HG03045 (cell line): Measurements from ENCODE around the gene ZNF526.

Experiments
- ATAC-seq: cut with Tn5 transposase; IDR thresholded peaks from one replicate; pipeline ENCODE4 v1.9.1; 2021; ENCODE audit warnings: mild to moderate bottlenecking, moderate library complexity; ENCODE audit not compliant: unreplicated experiment

ZNF526 gene

DNA sequence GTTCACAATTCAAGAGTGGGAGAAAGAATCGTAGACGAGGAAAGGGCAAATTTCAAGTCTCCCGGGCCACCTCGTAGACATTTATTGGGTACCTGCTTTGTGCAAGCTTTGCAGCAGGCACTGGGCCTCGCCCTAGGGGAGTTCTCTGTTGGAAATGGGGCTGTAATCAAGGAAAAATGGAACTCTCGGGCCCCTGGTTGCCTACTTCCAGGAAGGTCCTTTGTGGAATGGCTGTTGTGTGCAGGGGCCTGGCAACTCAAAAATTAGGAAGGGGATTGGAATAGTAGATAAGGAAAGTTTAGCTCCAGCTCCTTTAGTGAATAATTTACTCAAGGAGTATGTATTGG lies 612 bp downstream of the ZNF526 start:
- no peak for ATAC-seq

DNA sequence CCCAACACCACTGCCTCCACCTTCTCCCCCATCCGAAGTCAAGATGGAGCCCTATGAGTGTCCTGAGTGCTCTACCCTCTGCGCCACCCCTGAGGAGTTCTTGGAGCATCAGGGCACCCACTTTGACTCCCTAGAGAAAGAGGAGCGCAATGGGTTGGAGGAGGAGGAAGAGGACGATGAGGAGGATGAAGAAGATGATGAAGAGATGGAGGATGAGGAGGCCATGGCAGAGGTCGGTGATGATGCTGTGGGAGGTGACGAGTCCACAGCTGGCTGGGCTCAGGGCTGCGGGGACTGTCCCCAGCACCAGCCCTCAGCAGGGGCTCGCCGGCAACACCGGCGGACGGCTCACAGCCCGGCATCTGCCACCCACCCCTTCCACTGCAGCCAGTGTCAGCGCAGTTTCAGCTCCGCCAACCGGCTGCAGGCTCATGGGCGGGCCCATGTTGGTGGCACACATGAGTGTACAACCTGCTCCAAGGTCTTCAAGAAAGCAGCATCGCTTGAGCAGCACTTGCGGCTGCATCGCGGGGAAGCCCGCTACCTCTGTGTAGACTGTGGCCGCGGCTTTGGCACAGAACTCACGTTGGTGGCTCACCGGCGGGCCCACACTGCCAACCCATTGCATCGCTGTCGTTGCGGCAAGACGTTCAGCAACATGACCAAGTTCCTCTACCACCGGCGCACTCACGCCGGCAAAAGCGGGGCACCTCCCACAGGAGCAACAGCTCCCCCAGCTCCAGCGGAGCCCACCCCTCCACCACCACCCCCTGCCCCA lies 5.0 kb downstream of the ZNF526 start:
- no peak for ATAC-seq

DNA sequence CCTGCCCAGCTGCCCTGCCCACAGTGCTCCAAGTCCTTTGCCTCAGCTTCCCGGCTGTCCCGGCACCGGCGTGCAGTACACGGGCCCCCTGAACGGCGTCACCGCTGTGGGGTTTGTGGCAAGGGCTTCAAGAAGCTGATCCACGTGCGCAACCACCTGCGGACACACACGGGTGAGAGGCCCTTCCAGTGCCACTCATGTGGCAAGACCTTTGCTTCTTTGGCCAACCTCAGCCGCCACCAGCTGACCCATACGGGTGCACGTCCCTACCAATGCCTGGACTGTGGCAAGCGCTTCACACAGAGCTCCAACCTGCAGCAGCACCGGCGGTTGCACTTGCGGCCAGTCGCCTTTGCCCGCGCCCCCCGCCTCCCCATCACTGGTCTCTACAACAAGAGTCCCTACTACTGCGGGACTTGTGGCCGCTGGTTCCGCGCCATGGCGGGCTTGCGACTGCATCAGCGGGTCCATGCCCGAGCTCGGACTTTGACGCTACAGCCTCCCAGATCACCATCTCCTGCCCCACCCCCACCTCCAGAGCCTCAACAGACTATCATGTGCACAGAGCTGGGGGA lies 5.7 kb downstream of the ZNF526 start:
- no peak for ATAC-seq

DNA sequence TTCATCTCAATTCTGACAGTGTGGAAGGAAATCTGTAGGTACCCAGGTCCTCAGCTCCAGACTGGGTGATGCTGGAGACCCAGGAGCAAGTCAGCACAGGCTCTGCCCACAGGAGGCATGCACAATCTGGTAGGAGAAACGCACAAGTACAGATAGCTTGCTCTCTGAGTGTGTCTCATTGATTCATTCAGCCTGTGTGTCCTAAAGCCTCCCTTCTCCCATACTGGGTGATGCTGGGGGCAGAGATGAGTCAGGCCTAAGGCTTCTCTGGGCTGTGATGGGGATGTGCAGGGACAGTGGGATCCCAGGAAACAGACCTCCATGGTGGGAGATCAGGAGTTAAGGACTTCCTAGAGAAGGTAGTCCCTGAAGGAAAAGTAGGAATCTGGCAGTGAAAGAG lies 6.8 kb downstream of the ZNF526 start:
- no peak for ATAC-seq

DNA sequence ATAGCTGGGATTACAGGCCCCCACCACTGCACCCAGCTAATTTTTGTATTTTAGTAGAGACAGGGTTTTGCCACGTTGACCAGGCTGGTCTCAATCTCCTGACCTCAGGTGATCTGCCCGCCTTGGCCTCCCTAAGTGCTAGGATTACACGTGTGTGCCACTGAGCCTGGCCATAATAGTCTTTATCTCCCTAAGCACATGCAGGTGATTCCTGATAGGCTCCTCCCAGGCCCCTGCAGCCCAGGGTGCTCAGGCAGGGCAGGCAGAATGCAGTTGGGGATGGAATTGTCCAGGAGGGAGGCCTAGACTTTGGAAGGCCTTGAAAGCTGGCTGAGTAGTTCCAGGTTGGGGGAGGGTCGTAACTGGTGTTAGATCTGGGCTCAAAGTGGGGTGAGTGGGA lies 8.5 kb downstream of the ZNF526 start:
- ATAC-seq: no peak

DNA sequence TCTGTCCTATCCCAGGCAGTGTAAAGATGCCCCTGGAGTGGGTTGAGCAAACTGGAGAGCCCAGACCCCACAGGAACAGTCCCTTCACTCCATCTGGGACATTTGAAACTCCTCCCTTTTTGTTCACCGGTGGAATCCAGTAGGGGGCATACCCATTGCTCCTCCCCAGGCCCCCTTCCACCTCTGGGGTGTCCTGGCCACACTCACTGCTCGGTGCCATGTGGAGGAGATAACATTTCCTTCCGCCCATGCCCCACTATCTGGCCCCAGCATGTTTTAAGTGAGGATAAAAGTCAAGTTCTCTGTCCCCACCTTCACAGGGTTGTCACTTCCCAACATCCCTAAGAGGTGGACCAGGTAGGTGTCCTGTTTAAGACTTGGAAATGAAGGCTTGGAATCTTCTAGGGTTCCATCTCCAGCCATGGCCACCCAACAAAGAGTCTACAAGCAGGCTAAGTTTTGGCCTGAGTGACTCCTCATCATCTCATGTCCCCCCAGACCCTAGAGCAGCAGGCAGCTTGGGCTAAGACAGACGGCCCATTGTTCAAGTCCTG lies 9.3 kb downstream of the ZNF526 start:
- no peak for ATAC-seq

DNA sequence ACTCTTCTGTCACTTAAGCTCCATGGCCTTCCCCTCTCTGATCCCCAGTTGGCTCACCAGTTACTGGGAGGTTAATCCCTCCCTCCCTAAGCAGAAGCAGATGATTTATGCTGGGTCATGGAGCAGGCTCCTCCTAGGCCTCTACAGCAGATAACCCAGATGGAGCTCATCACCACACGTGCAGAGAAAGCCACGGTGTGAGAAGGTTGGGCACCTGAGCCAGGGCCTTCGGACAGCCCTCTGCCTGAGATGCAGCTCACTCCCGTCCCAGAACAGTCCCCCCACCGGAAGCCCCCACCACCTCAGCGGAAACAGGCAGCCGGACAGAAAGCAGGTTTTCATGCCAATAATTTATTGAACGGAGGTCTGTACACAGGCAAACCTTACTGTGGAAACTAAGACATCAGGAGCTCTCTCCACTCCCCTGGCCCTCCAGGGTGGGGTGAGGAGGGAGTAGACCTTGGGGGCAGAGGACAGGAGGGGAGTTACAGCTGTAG lies 9.8 kb downstream of the ZNF526 start:
- ATAC-seq: no peak

DNA sequence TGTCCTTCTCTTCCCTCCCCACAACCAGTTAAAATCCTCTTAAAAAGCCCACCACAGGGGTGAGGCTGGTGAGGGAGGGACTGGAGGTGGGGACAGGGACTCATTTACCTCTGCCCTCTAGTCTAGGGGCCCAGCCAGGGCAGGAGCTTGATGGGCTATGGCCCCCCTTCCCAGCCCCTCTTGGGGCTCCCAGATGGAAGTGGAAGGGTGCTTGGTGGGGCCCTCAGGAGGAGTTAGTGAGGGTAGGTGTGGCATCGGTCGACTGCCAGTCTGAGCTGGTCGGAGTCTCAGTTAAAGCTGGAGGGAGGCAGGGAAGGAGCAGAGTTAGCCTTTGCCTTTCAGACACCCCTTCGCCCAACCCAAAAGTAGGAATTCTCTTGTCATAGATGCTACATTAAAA lies 10.5 kb downstream of the ZNF526 start:
- no peak for ATAC-seq

DNA sequence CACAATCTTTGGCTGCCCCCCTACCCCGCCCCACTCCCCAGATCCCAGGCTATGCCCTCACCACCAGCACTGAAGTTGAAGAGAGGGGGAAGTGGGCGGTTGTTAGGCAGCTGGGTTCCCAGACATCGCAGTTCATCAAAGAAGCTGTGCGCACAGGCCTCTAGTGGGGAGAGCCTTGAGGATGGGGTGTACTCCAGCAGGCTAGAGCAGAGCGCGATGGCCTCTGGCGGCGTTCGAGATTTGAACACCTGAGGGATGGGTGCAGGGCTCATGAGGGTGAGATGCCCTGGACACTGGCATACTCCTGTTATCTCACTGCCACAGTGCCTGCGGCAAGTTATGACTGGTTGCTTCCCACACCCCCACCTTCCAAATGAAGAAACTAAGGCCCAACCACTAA lies 12.3 kb downstream of the ZNF526 start:
- ATAC-seq: no peak

DNA sequence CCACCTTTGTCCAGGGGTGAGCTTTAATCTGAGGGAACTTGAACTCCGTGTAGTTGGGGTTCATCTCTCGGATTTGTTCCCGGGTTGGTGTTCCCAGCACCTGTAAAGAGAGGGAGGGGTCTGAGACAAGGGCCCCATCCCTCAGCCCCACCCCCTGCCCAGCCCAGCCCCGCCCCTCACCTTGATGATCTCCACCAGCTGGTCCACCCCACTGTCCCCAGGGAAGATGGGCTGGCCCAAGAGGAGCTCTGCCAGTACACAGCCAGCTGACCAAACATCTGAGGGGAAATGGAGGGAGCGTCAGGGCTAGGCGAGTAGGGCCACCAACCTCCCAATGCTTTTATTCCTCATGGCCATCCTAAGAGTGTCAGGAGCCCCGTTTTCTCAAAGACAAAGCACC lies 13.0 kb downstream of the ZNF526 start:
- ATAC-seq: no peak

DNA sequence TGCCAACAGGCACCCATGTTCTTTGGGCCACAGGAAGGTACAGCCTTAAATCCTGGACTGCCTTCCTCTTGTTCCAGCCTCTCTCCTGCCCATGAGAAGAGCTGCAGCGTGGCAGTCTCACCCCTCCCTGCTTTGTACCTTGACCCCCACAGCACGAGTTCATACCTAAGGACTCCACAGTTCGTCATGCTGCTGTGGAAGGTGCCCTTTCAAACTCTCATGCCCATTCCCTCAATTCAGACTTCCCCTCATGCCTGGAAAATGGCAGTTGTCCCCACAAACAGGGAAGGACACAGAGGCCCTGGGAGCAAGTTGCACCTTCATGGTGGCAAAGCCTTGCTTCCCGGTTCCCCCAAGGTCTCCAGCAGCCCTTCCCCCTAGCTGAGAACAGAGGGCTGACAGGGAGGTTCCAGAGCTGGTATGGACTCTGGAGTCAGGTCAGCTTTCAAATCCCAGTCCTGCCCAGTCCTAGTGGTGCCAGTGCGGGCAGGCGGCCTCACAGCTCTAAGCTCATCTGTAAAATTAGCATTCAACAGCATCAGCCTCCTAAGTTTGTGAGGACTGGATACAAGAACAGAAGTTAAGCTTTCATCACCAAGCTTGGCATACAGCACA lies 13.7 kb downstream of the ZNF526 start:
- no peak for ATAC-seq

DNA sequence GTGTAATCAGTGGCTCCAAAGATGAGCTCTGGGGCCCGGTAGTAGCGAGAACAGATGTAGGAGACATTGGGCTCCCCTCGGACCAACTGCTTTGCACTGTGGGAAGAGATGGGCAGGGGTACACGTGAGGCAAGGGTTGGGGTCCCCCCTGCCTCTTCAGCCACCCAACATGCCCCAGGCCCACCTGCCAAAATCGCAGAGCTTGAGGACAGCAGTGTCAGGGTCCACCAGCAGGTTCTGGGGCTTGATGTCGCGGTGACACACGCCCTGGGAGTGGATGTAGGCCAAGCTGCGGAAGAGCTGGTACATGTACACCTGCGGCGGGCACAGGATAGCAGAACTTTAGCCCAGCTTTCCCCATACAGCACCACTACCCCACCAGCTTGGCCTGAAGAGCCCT lies 14.3 kb downstream of the ZNF526 start:
- no peak for ATAC-seq

DNA sequence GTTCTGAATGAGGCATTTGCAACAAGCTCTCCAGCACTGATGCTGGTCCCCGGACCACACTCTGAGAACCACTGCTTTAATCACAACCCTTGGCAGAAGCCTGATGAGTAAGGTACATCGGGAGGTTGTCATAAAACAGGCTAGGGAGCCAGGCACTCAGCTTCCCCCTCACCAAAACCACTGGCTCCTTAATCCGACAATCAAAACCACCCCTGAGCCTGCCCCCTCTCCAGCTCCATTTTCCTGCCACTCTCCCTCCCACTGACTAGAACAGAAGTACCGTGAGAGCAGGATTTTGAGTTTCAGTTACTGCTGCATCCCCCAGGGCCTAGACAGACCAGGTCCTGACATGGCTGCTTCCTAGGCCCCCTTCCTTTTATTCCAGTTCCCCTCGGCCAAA lies 15.1 kb downstream of the ZNF526 start:
- no peak for ATAC-seq

DNA sequence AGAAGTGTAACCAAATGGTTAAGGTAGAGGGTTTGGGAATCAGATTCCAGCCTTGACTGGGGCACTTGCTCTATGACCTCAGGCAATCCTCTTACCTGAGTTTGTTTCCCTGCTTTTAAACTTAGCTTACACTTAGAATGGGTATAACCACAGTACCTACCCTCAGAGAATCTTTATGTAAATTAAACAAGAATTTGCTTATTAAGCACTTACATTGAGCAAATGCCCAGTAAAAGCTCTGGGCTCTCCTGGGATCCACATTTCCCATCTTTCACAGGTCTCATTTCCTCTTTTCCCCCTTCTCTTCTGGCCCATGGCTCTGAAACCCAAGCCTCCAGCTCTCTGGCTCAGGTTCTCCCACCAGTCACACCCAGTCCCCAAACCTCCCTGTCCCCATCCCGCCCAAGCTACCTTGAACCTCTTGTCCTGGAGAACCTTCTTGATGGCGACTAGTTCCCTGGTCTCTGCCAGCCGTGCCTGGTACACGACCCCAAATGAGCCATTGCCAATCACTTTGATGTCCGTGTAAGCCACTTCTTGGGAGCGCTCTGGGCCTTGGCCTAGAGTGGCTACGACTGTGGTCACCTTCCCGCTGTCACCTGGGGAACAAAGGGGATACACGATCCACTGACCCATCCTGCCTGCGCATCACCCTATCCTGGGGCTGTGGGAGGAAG lies 19.6 kb downstream of the ZNF526 start:
- no peak for ATAC-seq

DNA sequence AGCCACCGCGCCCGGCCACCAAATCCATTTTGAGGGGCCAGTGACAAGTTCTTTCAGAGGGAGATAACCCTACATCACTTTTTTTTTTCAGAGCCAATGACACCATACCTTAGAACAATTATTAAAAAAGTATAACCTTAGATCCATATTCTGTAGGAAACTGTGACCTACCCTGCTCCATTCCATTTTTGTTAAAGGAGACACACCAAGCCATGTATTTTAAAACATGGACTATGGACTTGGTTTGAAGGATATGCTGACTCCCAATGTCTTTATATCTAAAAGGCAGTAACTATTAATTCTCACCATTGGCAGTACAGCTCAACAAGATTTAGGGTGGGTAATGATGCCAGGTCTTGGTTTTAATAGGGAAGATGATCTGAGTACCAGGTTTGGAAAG lies 21.2 kb downstream of the ZNF526 start:
- ATAC-seq: no peak

DNA sequence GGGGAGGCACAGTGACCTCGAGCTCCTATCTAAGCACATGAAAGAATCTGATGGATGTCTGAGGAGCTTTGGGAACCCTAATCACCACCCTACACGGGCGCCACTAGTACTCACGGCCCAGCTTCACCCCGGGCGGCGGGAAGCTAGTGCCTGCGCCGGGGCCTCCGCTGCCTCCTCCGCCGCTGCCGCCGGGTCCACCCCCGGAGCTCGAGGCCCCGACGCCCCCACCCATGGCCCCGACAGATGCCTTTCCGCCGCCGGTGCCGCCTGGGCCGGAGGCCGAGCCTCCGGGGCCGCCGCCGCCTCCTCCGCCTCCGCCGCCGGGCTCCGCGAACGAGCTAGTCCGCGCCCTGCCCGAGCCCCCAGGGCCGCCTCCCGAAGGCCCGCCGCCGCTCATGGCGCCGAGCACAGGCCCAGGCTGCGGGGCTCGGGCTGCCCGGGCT lies 22.0 kb downstream of the ZNF526 start:
- ATAC-seq: no peak

DNA sequence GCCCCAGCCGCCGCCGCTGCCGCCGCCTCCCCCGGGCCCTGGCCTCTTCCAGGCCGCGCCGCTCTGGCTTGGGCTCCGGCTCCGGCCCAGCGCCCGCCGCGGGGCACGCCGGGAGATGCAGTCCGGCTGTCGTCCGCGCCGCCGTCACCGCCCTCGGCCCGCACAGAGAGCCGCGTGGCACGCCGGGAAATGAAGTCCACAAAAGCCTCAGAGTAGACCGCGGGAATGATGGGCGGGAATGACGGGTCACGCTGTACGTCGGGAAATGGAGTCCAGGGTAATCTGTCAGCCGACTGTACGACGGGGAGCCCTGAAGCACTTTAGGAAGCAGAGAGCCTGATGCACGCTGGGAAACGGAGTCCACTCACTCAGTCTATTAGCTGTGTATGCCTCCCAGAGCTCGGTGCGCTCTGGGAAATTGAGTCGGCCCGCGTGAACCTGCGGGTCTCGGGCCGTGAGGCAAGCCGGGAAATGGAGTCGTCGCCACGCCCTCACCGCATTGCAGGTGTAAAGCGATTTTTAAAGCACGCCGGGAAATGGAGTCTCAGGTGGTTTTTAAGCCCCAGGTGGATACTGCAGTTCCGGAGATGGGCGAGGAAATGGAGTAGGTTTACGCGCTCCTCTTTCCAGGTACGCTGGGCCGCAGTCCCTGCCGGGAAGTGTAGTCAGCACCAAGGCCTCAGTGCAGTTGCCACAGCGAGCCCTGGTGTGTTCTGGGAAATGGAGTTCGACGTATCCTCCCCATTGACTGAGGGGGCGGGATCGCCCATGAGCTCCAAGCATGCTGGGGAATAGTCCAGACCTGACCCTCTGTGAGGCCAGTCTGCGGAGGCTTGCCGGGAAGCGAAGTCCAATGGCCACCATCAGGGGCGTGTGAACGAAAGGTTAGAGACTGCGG lies 22.6 kb downstream of the ZNF526 start, which contains the start of gene GSK3A:
Gene GSK3A, minus strand, starts transcription at position 91 of the 898 bp plus-strand sequence. CDS start 137 bp downstream, outside the sequence.
- ATAC-seq: peak; percentile 61

DNA sequence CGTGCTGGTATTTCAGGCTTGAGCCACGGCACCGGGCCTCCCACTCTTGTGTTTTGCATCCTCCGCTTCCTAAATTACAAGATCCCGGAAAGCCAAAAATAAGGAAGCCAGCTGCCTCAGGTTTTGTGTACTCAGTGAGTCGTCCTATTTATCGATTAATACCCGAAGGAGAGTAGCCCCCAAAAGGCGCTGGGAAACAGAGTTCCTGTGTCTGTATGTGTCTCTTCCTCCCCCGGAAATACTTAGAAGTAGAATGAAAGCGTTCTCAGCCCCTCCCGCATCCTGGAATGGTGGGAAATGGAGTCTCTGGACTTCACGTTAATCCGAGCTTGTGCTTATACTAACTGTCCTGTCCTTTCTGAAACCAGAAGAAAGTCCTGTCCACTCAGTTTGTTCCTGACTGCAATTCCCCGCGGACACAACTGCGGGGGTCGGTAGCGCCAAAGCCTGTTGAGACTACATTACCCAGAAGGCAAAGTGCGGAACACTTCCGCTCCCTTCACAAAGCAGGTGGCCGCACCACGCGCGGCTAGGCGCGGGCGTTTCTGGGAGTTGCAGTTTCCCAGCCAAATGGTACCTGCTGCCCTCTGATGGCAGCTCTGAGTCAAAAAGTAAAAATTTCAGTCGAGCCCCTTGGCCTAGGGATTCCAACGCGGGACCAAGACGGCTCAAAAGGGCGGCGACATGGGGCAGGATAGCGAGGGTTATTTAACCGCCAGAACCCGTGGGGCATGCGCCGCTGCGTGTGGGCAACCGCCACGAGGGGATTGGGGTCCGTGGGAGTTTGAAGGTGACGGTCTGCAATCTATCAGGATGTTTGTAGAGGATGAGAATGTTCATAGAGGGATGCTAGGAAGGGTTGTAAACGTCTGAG lies 24.5 kb downstream of the ZNF526 start:
- ATAC-seq: peak; percentile 39

DNA sequence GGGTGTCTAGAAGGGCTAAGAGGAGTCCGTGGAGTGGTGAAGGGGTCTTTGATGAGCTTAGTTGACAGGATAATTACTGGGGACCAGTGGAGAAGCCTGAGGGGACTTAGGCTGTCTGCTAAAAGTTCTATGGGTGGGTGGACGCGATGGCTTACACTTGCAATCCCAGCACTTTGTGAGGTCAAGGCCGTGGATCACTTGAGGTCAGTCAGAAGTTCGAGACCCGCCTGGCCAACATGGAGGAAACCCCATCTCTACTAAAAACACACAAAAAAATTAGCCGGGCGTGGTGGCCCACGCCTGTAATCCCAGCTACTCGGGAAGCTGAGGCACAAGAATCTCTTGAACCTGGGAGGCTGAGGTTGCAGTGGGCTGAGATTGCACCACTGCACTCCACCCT lies 25.1 kb downstream of the ZNF526 start:
- ATAC-seq: no peak
